HG03575 (cell line): Measurements from ENCODE around the gene DHRS7C.

Experiments
- ATAC-seq: cut with Tn5 transposase; IDR thresholded peaks from one replicate; pipeline ENCODE4 v1.9.1; 2021; ENCODE audit not compliant: unreplicated experiment, insufficient number of reproducible peaks, low FRiP score; ENCODE audit errors: extremely low read depth

The DHRS7C gene

GRCh38 chr17:9771465-9771864, 19.9 kb downstream of the DHRS7C start:
- ATAC-seq, result no peak

- ATAC-seq, result no peak
These were observed 22.2 kb downstream of the DHRS7C start for GRCh38 chr17:9769036-9769695.

GRCh38 chr17:9768381-9768934, 22.9 kb downstream of the DHRS7C start:
- no peak for ATAC-seq

- ATAC-seq, result no peak
These were observed 23.9 kb downstream of the DHRS7C start for GRCh38 chr17:9767432-9767991.

GRCh38 chr17:9766970-9767369, 24.4 kb downstream of the DHRS7C start:
- ATAC-seq, result no peak

- no peak for ATAC-seq
These were observed 26.1 kb downstream of the DHRS7C start for GRCh38 chr17:9765322-9765721.

- no peak for ATAC-seq
These were observed 27.7 kb downstream of the DHRS7C start for GRCh38 chr17:9763643-9764042.

- no peak for ATAC-seq
These were observed 31.1 kb downstream of the DHRS7C start for GRCh38 chr17:9760266-9760665.

GRCh38 chr17:9755083-9755482, 36.3 kb downstream of the DHRS7C start:
- ATAC-seq, result no peak

GRCh38 chr17:9750524-9750923, 40.9 kb downstream of the DHRS7C start:
- no peak for ATAC-seq

- ATAC-seq, result no peak
These were observed 61.5 kb downstream of the DHRS7C start for GRCh38 chr17:9729735-9730420.

GRCh38 chr17:9729034-9729650, 62.2 kb downstream of the DHRS7C start:
- ATAC-seq, result no peak

GRCh38 chr17:9728564-9728963, 62.8 kb downstream of the DHRS7C start:
- no peak for ATAC-seq

GRCh38 chr17:9728005-9728404, 63.4 kb downstream of the DHRS7C start:
- no peak for ATAC-seq

- no peak for ATAC-seq
These were observed 65.1 kb downstream of the DHRS7C start for GRCh38 chr17:9726291-9726690.

GRCh38 chr17:9725575-9725974, 65.8 kb downstream of the DHRS7C start:
- ATAC-seq, result no peak
